Peyer's patch (tissue), 4 donors: ENCODE results near the gene LRRC8E.

ENCODE experiments used
- POLR2A ChIP-seq, 2 donors: fragments of 450-650 bp; IDR thresholded peaks; one replicate each; pipeline ENCODE4 v1.5.1; 2017; ENCODE audit warnings: antibody characterized with exemption in 2 of 2, mild to moderate bottlenecking in 2 of 2, moderate library complexity in 2 of 2
- TF ChIP-seq, protein P1 (sequence below), 6 experiments: fragments of 450-650 bp in 4 of 6; fragments of 200-600 bp in 2 of 6; sonication (generic) in 1 of 6; IDR thresholded peaks; one replicate each; pipeline ENCODE4 v1.5.1; 2017 to 2019; ENCODE audit warnings: antibody characterized with exemption in 6 of 6, mild to moderate bottlenecking in 3 of 6, moderate library complexity in 1 of 6

- TF ChIP-seq, protein P1, sequence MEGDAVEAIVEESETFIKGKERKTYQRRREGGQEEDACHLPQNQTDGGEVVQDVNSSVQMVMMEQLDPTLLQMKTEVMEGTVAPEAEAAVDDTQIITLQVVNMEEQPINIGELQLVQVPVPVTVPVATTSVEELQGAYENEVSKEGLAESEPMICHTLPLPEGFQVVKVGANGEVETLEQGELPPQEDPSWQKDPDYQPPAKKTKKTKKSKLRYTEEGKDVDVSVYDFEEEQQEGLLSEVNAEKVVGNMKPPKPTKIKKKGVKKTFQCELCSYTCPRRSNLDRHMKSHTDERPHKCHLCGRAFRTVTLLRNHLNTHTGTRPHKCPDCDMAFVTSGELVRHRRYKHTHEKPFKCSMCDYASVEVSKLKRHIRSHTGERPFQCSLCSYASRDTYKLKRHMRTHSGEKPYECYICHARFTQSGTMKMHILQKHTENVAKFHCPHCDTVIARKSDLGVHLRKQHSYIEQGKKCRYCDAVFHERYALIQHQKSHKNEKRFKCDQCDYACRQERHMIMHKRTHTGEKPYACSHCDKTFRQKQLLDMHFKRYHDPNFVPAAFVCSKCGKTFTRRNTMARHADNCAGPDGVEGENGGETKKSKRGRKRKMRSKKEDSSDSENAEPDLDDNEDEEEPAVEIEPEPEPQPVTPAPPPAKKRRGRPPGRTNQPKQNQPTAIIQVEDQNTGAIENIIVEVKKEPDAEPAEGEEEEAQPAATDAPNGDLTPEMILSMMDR (IDR thresholded peaks at IDR 0.05), result no peak
- TF ChIP-seq POLR2A (IDR thresholded peaks at IDR 0.05), result no peak
Observed at GRCh38 chr19:7872306-7873204, 15.8 kb upstream of the LRRC8E start.
